Measurements from ENCODE around the gene ABCF2. TPM values are rescaled to one million over a fixed set of nuclear protein-coding genes. Genes with fewer than 3 reads are reported as not detected.
A peak's percentile ranks its signal among the peaks of the same experiment; 100 is the strongest.

Gene ABCF2
- polyA plus RNA-seq, 3 donors, result 18.0 to 22.0 (median 21.1) TPM

DNA sequence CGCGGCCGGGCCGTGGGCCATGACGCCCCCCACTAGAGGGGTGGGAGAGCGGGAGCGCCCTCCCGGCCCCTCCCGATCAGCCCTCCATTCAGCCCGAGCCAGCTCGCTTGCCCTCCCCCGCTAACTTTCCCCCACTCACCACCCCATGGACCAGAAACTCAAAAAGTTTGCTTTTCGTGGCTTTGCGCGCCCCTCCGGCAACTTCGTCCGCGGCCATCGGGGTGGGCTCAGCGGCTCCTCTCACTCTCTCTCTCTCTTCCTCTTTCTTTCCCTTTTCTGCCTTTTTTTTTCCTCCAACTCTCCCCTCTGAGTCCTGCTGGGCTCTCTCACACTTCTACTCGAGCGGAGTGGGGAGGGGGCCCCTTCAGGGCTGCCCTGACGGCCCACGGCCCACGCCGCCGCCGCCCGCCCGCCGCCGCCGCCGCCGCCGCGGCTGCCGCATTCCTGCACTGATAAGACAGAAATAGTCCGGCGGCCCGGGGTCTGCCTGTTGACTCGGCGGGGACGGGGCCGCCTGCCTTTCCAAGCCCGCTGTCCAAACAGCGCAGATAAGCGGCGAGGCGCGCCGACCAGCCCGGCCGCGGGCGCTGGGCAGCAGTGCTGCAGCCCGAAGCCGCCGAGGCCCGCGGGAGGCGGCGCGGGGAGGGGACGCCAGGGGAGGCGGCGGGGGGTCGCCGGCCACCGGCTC is 21.5 kb upstream of the ABCF2 start, which contains the start of gene SMARCD3:
SMARCD3 (minus strand) TSS at position 349 of the 688 bp plus-strand sequence; CDS start at position 217, 132 bp downstream.
- Histone ChIP-seq H3K27me3 (ENCODE audit: control insufficient read depth in 2 of 2, insufficient read depth in 2 of 2, low read length in 2 of 2) (peaks cover 61 to 82% of the 10 kb centered on the region in 2 donors), H4K20me1 (ENCODE audit: insufficient read depth, low read length) (peaks cover 95% of the 10 kb centered on the region), H3K4me3 (replicated peaks in 1 of 3; ENCODE audit: low read depth in 2 of 3, low read length in 3 of 3) (peak within 1 kb of the TSS; percentile 11 to 63 (median 27)), H3K9ac (ENCODE audit: insufficient read depth, low read length, poor library complexity, severe bottlenecking) (peak within 1 kb of the TSS; percentile 55), H3K79me2 (ENCODE audit: insufficient read depth, low read length) (no peaks in the 10 kb centered on the region), H3K27ac (ENCODE audit: low read depth in 1 of 2, low read length in 2 of 2) (no peak within 1 kb of the TSS), H3K9me3 (replicated peaks in 1 of 2; ENCODE audit: control insufficient read depth in 1 of 2, insufficient read depth in 1 of 2, low read length in 2 of 2) (peaks cover 0 to 14% of the 10 kb centered on the region in 2 donors), H3K36me3 (replicated peaks in 1 of 2; ENCODE audit: control insufficient read depth in 1 of 2, insufficient read depth in 2 of 2, low read length in 2 of 2) (no peaks in the 10 kb centered on the region), H2AFZ (ENCODE audit: insufficient read depth, low read depth, low read length, poor library complexity, severe bottlenecking) (peak within 1 kb of the TSS; percentile 15), H3K4me2 (replicated peaks; ENCODE audit: extremely low read depth, low read length, poor library complexity, severe bottlenecking) (peak within 1 kb of the TSS; percentile 80), H3K4me1 (ENCODE audit: control insufficient read depth in 1 of 2, insufficient read depth in 2 of 2, low read length in 2 of 2) (peaks cover 51 to 64% of the 10 kb centered on the region in 2 donors)
- H3K27me3 Mint-ChIP-seq (ENCODE audit: low read depth in 3 of 3), result peaks cover 77 to 95% (median 82%) of the 10 kb centered on the region in 3 donors
- peak within 1 kb of the TSS in 3 of 7 donors; percentile 42 to 60 (median 46) for H3K27ac Mint-ChIP-seq
- TF ChIP-seq, protein P1, sequence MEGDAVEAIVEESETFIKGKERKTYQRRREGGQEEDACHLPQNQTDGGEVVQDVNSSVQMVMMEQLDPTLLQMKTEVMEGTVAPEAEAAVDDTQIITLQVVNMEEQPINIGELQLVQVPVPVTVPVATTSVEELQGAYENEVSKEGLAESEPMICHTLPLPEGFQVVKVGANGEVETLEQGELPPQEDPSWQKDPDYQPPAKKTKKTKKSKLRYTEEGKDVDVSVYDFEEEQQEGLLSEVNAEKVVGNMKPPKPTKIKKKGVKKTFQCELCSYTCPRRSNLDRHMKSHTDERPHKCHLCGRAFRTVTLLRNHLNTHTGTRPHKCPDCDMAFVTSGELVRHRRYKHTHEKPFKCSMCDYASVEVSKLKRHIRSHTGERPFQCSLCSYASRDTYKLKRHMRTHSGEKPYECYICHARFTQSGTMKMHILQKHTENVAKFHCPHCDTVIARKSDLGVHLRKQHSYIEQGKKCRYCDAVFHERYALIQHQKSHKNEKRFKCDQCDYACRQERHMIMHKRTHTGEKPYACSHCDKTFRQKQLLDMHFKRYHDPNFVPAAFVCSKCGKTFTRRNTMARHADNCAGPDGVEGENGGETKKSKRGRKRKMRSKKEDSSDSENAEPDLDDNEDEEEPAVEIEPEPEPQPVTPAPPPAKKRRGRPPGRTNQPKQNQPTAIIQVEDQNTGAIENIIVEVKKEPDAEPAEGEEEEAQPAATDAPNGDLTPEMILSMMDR (IDR thresholded peaks at IDR 0.05), result no peak
- intact Hi-C loops (cut with micrococcal nuclease), result loop anchor here in 1 of 2 donors (2.0 kb wide), 1 partner anchor 24 kb away; no protein-coding TSS in a partner anchor
- under 1% methylated on average over 67 of the region's 71 CpGs for WGBS (ENCODE audit: insufficient coverage)
- peaks cover 0 to 26% (median 11%) of the 10 kb centered on the region in 7 donors for H3K9me3 Mint-ChIP-seq
- H3K36me3 Mint-ChIP-seq, result peaks cover 30 to 33% of the 10 kb centered on the region in 2 donors
- H3K4me1 Mint-ChIP-seq, result peaks cover 73% of the 10 kb centered on the region
- peak within 1 kb of the TSS; percentile 82 to 96 for H3K4me3 Mint-ChIP-seq
- no peak for DNase-seq

DNA sequence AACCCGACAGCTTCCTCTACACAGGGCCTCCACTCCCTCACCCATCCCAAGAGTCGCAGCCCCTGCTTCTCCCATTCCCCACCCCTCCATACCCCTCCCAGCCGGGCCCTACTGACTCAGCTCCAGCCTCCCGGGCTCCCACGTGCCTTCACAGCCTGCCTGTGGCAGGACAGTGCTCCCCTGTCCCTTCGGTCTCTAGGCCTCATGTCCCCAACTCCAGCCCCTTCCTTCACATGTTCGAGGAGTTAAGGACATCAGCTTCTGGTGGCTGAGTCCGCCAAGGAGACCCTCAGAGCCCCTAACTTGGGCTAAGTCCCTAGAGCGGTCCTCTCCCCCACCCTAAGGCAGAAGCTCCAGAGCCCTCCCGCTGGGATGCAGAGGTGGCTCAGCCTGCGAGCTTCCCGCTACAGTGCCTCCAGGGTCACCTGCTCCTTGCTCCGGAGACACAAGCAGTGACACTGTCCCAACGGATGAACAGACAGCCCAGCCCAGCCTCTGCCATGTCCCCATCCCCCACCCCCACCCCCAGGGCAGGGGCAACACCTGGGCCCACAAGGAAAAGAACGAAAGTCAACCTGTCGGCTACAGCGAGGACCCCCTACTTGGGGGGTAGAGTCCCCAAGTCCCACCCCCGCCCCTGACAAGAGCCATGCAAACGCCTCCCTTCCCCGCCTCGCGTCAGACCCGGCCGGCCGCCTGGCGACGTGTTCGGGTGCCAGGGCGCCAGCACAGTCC is 20.8 kb upstream of the ABCF2 start:
- WGBS (ENCODE audit: insufficient coverage), result 8% methylated on average over 21 of the region's 29 CpGs
- H3K36me3 Mint-ChIP-seq, result peaks cover 28 to 30% of the 10 kb centered on the region in 2 donors
- Histone ChIP-seq H3K4me3 (replicated peaks in 1 of 3; ENCODE audit: low read depth in 2 of 3, low read length in 3 of 3) (peak overlapping the region in 2 of 3 experiments; percentile 11 to 63), H3K9me3 (replicated peaks in 1 of 2; ENCODE audit: control insufficient read depth in 1 of 2, insufficient read depth in 1 of 2, low read length in 2 of 2) (peaks cover 0 to 14% of the 10 kb centered on the region in 2 donors), H3K27ac (ENCODE audit: low read depth in 1 of 2, low read length in 2 of 2) (no peak overlapping the region), H3K36me3 (replicated peaks in 1 of 2; ENCODE audit: control insufficient read depth in 1 of 2, insufficient read depth in 2 of 2, low read length in 2 of 2) (no peaks in the 10 kb centered on the region), H3K4me1 (ENCODE audit: control insufficient read depth in 1 of 2, insufficient read depth in 2 of 2, low read length in 2 of 2) (peaks cover 57 to 71% of the 10 kb centered on the region in 2 donors), H3K4me2 (replicated peaks; ENCODE audit: extremely low read depth, low read length, poor library complexity, severe bottlenecking) (peak overlapping the region; percentile 80), H3K9ac (ENCODE audit: insufficient read depth, low read length, poor library complexity, severe bottlenecking) (peak overlapping the region; percentile 55), H3K79me2 (ENCODE audit: insufficient read depth, low read length) (no peaks in the 10 kb centered on the region), H3K27me3 (ENCODE audit: control insufficient read depth in 2 of 2, insufficient read depth in 2 of 2, low read length in 2 of 2) (peaks cover 56 to 74% of the 10 kb centered on the region in 2 donors), H4K20me1 (ENCODE audit: insufficient read depth, low read length) (peaks cover 94% of the 10 kb centered on the region), H2AFZ (ENCODE audit: insufficient read depth, low read depth, low read length, poor library complexity, severe bottlenecking) (no peak overlapping the region)
- peaks cover 0 to 26% (median 11%) of the 10 kb centered on the region in 7 donors for H3K9me3 Mint-ChIP-seq
- DNase-seq, result no peak
- H3K27ac Mint-ChIP-seq, result no peak overlapping the region
- intact Hi-C loops (cut with micrococcal nuclease), result loop anchor here in 1 of 2 donors (2.0 kb wide), 1 partner anchor 25 kb away; no protein-coding TSS in a partner anchor
- TF ChIP-seq, protein P1 (IDR thresholded peaks at IDR 0.05), result no peak
- peaks cover 79% of the 10 kb centered on the region for H3K4me1 Mint-ChIP-seq
- peaks cover 70 to 92% (median 78%) of the 10 kb centered on the region in 3 donors for H3K27me3 Mint-ChIP-seq (ENCODE audit: low read depth in 3 of 3)
- H3K4me3 Mint-ChIP-seq, result peak overlapping the region; percentile 82 to 96

All from CD14-positive monocyte (primary cell).